Transverse colon (tissue), 4 donors: Measurements from ENCODE around the gene TULP3.
"Not testable (repeated sequence)": the region's sequence is repeated elsewhere in the genome, so short reads cannot be mapped to it uniquely, and the experiment has no call there.

Experiments
- CTCF ChIP-seq, 5 experiments: fragments of 200-600 bp in 3 of 5; fragments of 450-650 bp in 2 of 5; sonication (generic) in 3 of 5; IDR thresholded peaks; 1 replicate in 2 of 5; 2 replicates in 3 of 5; pipeline ENCODE4 v1.5.1; 2016 to 2017; ENCODE audit warnings: antibody characterized with exemption in 5 of 5, inconsistent platforms in 3 of 5, mild to moderate bottlenecking in 2 of 5, moderate library complexity in 1 of 5
- EP300 ChIP-seq: sonication (generic); formaldehyde crosslinking; IDR thresholded peaks from one replicate; pipeline ENCODE4 v1.6.1; 2017; ENCODE audit warnings: antibody characterized with exemption, low read depth
- POLR2A ChIP-seq: fragments of 450-650 bp; IDR thresholded peaks from one replicate; pipeline ENCODE4 v1.6.1; 2016; ENCODE audit warnings: antibody characterized with exemption, mild to moderate bottlenecking, moderate library complexity
- POLR2AphosphoS5 ChIP-seq, 3 donors: sonication (generic); formaldehyde crosslinking; IDR thresholded peaks; one replicate each; pipeline ENCODE4 v1.6.1; 2016; ENCODE audit warnings: antibody characterized with exemption in 3 of 3

- not testable (repeated sequence) for TF ChIP-seq CTCF (IDR thresholded peaks at IDR 0.05); POLR2AphosphoS5 (IDR thresholded peaks at IDR 0.05); POLR2A; EP300
Measured at GRCh38 chr12:2868986-2869632, 21.6 kb upstream of the TULP3 start.
